ENCODE results near the gene ZBTB20.

DNA sequence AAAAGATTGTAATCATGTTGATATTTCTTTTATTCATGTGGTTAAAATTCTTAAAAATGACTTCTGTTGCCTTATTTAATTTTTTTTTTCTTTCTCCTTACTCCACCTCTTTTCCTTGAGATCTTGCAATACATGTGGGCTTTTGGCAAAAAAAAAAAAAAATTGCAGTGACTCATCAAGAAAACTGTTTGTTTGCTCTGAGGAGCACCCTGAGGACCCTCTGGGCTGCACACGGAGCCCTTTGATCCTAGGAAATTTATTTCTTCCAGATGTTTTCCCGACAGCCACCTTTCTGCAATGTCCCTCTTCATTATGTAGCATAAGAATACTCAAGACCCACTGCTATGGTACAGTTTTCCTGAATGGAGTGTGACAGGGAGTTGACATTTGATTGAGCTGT lies 371.7 kb downstream of the ZBTB20 start:
- TF ChIP-seq, protein P1, sequence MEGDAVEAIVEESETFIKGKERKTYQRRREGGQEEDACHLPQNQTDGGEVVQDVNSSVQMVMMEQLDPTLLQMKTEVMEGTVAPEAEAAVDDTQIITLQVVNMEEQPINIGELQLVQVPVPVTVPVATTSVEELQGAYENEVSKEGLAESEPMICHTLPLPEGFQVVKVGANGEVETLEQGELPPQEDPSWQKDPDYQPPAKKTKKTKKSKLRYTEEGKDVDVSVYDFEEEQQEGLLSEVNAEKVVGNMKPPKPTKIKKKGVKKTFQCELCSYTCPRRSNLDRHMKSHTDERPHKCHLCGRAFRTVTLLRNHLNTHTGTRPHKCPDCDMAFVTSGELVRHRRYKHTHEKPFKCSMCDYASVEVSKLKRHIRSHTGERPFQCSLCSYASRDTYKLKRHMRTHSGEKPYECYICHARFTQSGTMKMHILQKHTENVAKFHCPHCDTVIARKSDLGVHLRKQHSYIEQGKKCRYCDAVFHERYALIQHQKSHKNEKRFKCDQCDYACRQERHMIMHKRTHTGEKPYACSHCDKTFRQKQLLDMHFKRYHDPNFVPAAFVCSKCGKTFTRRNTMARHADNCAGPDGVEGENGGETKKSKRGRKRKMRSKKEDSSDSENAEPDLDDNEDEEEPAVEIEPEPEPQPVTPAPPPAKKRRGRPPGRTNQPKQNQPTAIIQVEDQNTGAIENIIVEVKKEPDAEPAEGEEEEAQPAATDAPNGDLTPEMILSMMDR (IDR thresholded peaks at IDR 0.05 in 8 of 11, conservative IDR thresholded peaks at IDR 0.05 in 3 of 11): no peak
- TF ChIP-seq POLR2AphosphoS5 (IDR thresholded peaks at IDR 0.05): no peak

All from spleen (tissue), 7 donors.